ENCODE measurements around the gene GPR132.

GRCh38 chr14:105067140-105067968 is 2.1 kb upstream of the GPR132 start:
- TF ChIP-seq POLR2A (IDR thresholded peaks at IDR 0.05) (no peak), CTCF (IDR thresholded peaks at IDR 0.05) (no peak), POLR2AphosphoS5 (IDR thresholded peaks at IDR 0.05) (no peak), EP300 (IDR thresholded peaks at IDR 0.05) (no peak)
